HTR-8/SVneo (cell line): ENCODE results near the gene GAS7.

Experiments
- DNase-seq: peaks from one replicate; pipeline ENCODE4 v3.0.0; 2011; ENCODE audit warnings: low spot score, mixed read lengths; ENCODE audit not compliant: insufficient read length
- FAIRE-seq: peaks from 2 replicates; lab custom pipeline; 2011; peaks lifted over from hg19 to GRCh38; lab: Jason Lieb, UNC

GAS7 gene

GRCh38 chr17:10205549-10206185 is 7.3 kb upstream of the GAS7 start:
- no peak for FAIRE-seq
- no peak for DNase-seq

GRCh38 chr17:10201680-10202079 is 3.3 kb upstream of the GAS7 start:
- no peak for DNase-seq
- no peak for FAIRE-seq

GRCh38 chr17:10200645-10201044 is 2.2 kb upstream of the GAS7 start:
- DNase-seq (no peak), FAIRE-seq (no peak)

- DNase-seq (no peak), FAIRE-seq (no peak)
These were observed 1.6 kb upstream of the GAS7 start for GRCh38 chr17:10200016-10200415.

GRCh38 chr17:10197721-10198508 is 491 bp downstream of the GAS7 start:
- FAIRE-seq (no peak), DNase-seq (no peak)

GRCh38 chr17:10197362-10197720 is 1.1 kb downstream of the GAS7 start:
- FAIRE-seq (no peak), DNase-seq (no peak)

GRCh38 chr17:10196941-10197340 is 1.5 kb downstream of the GAS7 start:
- FAIRE-seq (no peak), DNase-seq (no peak)

- FAIRE-seq (no peak), DNase-seq (no peak)
These were observed 2.0 kb downstream of the GAS7 start for GRCh38 chr17:10196384-10196895.

- DNase-seq = no peak
- FAIRE-seq = no peak
These were observed 3.2 kb downstream of the GAS7 start for GRCh38 chr17:10195090-10195805.

- no peak for DNase-seq
- no peak for FAIRE-seq
These were observed 4.8 kb downstream of the GAS7 start for GRCh38 chr17:10193632-10194031.

- peak; percentile 41 for DNase-seq
These were observed 5.4 kb downstream of the GAS7 start for GRCh38 chr17:10192972-10193371.

GRCh38 chr17:10192461-10192860 is 5.9 kb downstream of the GAS7 start:
- no peak for FAIRE-seq
- no peak for DNase-seq

More at GRCh38 chr17:10192972-10193371, 5.4 kb downstream of the GAS7 start:
- no peak for FAIRE-seq

- DNase-seq (no peak), FAIRE-seq (no peak)
These were observed 10.9 kb downstream of the GAS7 start for GRCh38 chr17:10187456-10187855.

GRCh38 chr17:10186771-10187410 is 11.5 kb downstream of the GAS7 start:
- DNase-seq (no peak), FAIRE-seq (no peak)

GRCh38 chr17:10183931-10184930 is 14.2 kb downstream of the GAS7 start:
- no peak for FAIRE-seq
- DNase-seq = no peak

- no peak for FAIRE-seq
These were observed 15.6 kb downstream of the GAS7 start for GRCh38 chr17:10182785-10183184.

GRCh38 chr17:10178506-10178991 is 19.9 kb downstream of the GAS7 start:
- no peak for FAIRE-seq

More at GRCh38 chr17:10182785-10183184, 15.6 kb downstream of the GAS7 start:
- DNase-seq = no peak

GRCh38 chr17:10177913-10178505 is 20.4 kb downstream of the GAS7 start:
- FAIRE-seq (no peak), DNase-seq (no peak)

More at GRCh38 chr17:10178506-10178991, 19.9 kb downstream of the GAS7 start:
- DNase-seq = no peak
